HG03521 (cell line): ENCODE measurements around the gene SP140.
"Not testable (repeated sequence)": the region's sequence is repeated elsewhere in the genome, so short reads cannot be mapped to it uniquely, and the experiment has no call there.

Experiments
- ATAC-seq: cut with Tn5 transposase; IDR thresholded peaks from one replicate; pipeline ENCODE4 v1.9.1; 2021; ENCODE audit warnings: mild to moderate bottlenecking, moderate library complexity; ENCODE audit not compliant: unreplicated experiment

Gene SP140

GRCh38 chr2:230325316-230326243, 100.0 kb downstream of the SP140 start:
- ATAC-seq, result no peak

GRCh38 chr2:230326453-230327417, 101.2 kb downstream of the SP140 start, which contains the start of gene SP140L:
Gene SP140L, plus strand, starts transcription at chr2:230327193. Its CDS starts 77 bp downstream, at chr2:230327270.
- ATAC-seq, result peak; percentile 83

GRCh38 chr2:230327418-230328154, 102.0 kb downstream of the SP140 start:
- ATAC-seq, result peak; percentile 56

DNA sequence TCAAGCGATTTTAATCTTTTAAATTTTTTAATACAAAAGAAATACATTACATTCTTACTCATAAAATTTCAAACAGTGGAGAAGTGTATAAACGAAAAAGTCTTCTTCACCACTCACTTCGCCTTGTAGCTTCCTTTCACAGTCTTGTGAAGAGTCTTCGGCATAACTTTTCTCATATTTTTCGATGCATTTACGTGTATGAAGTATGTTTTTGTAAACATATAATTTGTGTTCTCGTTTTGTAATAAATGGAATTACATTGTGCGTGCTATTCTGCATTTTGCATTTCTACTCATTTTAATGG, 102.6 kb downstream of the SP140 start:
- ATAC-seq, result no peak

GRCh38 chr2:230329946-230330605, 104.5 kb downstream of the SP140 start:
- ATAC-seq, result no peak

DNA sequence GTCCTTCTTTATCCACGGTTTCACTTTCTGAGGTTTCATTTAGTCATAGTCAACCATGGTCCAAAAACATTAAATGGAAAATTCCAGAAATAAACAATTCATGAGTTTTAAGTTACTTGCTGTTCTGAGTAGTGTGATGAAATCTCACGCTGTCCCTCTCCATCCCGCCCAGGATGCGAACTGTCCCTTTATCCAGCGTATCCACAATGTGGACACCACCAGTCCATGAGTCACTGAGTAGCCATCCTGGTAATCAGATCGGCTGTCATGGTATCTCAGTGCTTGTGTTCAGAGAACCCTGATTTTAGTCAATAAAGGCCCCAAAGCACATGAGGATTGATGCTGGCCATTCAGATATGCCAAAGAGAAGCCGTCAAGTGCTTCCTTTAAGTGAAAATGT, 105.2 kb downstream of the SP140 start:
- ATAC-seq, result no peak

GRCh38 chr2:230335461-230335863, 109.9 kb downstream of the SP140 start:
- no peak for ATAC-seq

DNA sequence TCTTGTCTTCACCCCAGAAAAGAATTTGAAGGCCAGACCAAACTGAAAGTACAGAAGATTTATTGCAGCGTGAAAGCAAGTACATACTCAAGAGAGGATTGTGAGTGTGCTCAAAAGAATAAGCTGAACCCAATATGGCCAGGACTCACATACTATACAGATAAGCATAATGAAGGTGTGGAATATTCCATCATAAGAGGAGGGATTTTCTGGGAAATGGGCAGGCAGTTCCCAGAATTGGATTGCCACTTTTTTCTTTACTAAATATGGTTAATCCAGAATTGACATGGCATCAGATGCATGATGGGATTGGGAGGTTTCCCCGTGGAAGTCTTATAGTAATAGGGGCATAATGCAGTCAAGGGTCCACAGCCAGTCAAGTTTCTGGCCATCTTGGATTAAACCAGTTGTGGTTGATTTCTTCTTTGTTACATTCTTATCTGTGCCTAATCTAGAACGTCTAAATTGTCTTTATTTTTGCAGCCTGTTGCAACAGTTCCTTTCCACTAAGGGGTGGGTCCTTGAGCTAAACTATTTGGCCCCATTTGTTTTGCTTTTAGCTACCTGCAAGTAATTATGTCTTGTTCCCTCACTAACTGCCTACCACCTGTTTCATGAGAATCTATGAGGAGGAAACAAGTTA, 110.4 kb downstream of the SP140 start:
- no peak for ATAC-seq

DNA sequence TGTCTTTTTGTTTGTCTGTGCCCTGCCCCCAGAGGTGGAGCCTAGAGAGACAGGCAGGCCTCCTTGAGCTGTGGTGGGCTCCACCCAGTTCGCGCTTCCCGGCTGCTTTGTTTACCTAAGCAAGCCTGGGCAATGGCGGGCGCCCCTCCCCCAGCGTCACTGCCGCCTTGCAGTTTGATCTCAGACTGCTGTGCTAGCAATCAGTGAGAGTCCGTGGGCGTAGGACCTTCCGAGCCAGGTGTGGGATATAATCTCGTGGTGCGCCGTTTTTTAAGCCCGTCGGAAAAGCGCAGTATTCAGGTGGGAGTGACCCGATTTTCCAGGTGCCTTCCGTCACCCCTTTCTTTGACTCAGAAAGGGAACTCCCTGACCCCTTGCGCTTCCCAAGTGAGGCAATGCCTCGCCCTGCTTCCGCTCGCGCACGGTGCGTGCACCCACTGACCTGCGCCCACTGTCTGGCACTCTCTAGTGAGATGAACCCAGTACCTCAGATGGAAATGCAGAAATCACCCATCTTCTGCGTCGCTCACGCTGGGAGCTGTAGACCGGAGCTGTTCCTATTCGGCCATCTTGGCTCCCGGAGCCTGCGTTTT, 116.5 kb downstream of the SP140 start:
- not testable (repeated sequence) for ATAC-seq

DNA sequence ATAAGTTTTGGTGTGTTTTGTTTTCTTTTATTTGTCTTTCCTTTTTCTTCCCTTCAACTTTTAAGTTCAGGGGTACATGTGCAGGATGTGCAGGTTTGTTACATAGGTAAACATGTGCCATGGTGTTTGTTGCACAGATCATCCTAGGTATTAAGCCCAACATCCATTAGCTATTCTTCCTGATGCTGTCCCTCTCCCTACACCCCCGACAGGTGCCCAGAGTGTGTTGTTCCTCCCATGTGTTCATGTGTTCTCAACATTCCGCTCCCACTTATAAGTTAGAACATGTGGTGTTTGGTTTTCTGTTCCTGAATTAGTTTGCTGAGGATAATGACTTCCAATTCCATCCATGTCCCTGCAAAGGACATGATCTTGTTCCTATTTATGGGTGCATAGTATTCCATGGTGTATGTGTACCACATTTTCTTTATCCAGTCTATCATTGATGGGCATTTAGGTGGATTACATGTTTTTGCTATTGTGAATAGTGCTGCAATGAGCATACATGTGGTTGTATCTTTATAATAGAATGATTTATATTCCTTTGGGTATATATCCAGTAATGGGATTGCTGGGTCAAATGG, 117.6 kb downstream of the SP140 start:
- ATAC-seq, result not testable (repeated sequence)

GRCh38 chr2:230343747-230344146, 118.2 kb downstream of the SP140 start:
- no peak for ATAC-seq

DNA sequence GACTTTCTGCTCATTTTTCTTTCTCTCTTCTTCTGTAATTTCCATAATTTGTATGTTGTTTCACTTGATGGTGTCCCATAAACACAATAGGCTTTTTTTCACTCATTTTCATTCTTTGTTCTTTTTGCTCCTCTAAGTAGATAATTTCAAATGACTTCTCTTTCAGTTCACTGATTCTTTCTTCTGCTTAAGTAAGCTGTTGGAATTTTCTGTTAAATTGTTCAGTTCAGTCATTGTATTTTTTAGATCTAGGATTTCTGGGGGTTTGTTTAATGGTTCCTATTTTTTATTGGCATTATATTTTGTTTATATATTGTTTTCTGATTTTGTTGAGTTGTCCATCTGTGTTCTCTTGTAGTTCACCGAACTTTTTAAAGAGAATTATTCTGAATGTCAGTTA, 120.9 kb downstream of the SP140 start:
- no peak for ATAC-seq

DNA sequence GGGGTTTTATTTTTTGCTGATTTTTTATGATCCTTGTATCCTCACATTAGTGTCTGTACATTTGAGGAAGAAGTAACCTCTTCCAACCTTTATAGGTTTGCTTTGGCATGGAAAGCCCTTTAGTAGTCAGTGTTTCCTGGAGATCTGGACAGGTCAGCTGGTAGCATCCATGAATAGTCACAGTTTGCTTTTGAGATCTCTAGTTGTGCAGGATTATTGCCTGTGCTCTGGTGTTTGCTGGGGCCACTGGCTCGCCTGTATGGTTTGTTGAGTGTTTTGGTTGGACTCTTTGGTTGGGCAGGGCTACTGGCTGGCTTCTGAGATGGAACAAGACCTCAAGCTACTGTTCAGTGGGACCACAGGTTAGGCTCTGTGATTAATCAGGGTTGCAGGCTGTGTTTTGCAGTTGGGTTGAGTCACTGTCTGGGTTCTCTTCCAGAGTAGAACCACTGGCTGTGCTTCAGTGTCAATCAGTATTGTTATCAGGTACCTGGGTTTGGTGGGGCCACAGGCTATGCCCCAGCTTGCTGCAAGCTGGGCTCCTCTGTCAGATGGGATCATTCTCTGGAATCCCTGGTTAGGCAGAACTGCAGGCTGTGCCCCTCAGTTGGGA, 121.5 kb downstream of the SP140 start:
- no peak for ATAC-seq

DNA sequence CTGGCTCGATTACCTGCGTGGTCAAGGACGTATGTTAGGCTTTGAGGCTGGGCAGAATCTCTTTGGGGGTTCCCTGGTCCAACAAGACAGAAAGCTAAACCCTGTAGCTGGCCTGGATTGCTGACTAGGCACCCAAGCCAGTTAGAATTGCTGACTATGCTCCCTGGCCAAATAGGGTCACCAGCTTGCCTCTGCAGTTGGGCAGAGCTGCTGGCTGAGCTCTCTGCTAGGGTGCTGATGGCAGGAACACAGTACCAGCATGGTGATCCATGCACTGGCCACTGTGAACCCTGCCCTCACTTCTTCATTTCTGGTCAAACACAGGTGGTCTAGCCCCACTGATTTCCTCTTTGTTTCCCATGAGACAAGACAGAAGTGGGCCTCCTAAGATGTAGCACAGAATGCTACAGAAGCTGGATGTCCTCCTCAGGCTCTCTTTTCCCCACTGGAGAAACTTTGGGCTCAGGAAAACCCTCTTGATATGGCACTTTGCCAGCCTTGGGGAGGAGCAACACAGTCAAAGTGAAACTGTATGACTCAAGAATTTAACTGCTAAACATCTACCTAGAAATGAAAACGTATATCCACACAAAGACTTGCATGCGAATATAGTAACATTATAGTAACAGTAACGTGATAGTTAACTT, 122.2 kb downstream of the SP140 start:
- no peak for ATAC-seq

DNA sequence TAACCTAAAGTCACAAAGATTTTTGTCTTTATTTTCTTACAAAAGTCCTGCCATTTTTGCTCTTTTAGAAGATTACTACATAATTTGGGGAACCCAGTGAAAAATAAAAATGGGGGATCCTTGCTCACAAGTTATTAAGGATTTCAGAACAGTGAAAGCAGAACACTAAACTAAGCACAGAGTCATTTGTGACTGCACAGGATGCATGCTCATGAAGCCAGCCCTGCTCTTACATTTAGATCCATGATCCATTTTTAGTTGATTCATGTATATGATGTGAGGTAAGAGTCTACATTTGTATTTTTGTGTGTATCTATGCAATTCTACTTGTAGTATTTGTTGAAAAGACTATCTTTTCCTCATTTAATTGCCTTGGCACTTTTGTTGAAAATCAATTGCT, 123.3 kb downstream of the SP140 start:
- ATAC-seq, result no peak

- no peak for ATAC-seq
These were observed 130.5 kb downstream of the SP140 start for GRCh38 chr2:230356084-230356483.

DNA sequence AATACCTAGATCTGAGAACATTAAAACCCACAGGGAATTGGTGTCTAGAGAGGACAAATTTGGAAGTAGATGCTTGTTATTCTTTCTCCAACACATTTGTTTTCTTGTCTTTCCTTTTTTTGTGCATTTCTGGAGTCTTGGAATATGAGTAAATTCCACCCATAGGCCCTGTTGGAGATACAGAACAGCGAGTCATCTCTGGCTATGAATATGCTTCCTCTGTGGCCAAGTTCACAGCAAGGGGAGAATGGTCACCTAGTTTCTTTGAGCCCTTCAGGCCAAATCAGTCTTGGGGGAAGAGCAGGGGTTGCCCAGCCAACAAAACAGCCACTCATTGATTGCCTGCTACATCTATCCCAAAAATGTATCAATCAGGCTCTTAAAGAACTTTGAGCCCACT, 132.8 kb downstream of the SP140 start:
- ATAC-seq, result no peak

GRCh38 chr2:230360028-230360427, 134.5 kb downstream of the SP140 start:
- ATAC-seq, result no peak
